ENCODE data around the gene IGF2. TPM values are rescaled to one million over a fixed set of nuclear protein-coding genes. Genes with fewer than 3 reads are reported as not detected.

IGF2 gene
- total RNA-seq, 2 donors from 2014 or later = 10.6 to 84.0 TPM

DNA sequence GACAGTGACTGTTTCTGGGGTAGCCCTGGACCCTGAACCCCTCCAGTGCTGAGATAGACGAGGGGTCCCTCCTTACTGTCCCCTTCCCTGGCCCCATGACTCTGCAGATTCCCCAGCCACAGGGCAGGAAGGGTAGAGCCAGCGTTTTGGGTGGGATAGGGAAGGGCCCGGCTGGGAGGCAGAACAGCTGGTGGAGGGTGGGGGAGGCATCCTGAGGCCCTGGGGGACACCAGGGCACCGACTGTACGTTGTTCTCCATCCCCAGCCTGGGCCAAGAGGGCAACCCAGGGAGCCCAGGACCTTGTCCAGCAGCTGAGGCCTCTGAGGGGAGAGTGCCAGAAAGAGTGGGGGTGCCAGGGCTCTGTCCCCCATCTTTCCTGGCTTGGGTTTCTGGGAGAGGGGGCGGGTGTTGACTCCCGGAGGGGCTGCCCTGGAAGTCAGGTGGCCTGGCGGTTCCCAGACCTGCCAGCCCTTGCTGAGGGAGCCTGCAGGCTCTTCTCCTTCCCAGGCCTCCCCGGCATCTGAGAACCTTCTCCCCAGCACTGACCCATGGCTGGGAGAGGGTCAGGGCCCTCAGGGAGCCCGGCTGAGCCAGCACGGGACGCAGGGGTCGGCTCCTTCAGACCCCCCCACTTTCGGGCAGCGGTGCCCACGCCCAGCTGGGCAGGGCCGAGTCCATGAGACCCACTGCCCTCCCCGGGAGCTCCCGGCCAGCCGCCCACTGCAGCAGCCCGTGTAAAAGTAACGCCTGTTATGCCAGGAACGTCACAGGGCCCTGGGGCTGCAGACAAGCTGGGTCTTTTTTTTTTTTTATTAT lies 30.3 kb downstream of the IGF2 start:
- Histone ChIP-seq H3K9me3 (no peaks in the 10 kb centered on the region), H3K4me1 (no peaks in the 10 kb centered on the region), H3K27me3 (no peaks in the 10 kb centered on the region), H3K36me3 (replicated peaks in 1 of 2; ENCODE audit: insufficient read depth in 1 of 2, low read depth in 2 of 2) (no peaks in the 10 kb centered on the region), H3K27ac (no peak overlapping the region), H3K4me3 (no peak overlapping the region)
- no peak for TF ChIP-seq POLR2A (IDR thresholded peaks at IDR 0.05)
- TF ChIP-seq, protein P1, sequence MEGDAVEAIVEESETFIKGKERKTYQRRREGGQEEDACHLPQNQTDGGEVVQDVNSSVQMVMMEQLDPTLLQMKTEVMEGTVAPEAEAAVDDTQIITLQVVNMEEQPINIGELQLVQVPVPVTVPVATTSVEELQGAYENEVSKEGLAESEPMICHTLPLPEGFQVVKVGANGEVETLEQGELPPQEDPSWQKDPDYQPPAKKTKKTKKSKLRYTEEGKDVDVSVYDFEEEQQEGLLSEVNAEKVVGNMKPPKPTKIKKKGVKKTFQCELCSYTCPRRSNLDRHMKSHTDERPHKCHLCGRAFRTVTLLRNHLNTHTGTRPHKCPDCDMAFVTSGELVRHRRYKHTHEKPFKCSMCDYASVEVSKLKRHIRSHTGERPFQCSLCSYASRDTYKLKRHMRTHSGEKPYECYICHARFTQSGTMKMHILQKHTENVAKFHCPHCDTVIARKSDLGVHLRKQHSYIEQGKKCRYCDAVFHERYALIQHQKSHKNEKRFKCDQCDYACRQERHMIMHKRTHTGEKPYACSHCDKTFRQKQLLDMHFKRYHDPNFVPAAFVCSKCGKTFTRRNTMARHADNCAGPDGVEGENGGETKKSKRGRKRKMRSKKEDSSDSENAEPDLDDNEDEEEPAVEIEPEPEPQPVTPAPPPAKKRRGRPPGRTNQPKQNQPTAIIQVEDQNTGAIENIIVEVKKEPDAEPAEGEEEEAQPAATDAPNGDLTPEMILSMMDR (IDR thresholded peaks at IDR 0.05) = no peak
- DNase-seq = no peak
- 61 to 70% methylated on average over 12 to 19 of the region's 23 CpGs for WGBS, 2 donors
- intact Hi-C loops (cut with DNase I) = no loop called here
- no peak for ATAC-seq

DNA sequence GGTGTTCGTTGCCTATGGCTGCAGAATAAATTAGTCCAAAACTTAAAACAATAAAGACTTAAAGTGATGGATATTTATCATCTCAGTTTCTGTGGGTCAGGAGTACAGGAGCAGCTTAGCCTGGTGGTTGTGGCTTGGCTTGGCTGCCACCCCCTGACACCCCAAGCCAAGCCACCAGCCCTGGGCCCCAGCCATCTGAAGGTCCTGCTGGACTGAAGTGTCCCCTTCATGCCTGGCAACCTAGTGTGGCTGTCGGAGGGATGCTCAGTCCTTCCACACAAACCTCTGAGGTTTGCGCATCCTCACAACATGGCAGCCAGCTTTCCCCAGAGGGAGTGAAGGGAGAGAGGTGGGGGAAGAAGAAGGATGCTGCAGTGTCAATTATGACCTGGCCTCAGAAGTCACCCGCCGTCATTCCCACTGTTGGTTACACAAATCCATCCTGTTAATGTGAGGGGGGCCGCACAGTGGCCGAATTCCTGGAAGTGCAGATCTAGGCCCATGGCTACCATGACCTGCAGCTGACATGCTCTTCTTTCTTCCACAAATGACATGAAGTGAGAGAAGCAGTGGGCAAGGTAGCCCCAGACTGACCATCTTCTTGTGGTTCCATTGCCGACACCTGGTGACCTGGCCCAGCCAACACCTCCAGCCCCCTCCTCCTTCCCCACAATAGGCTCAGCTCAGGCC lies 31.1 kb downstream of the IGF2 start:
- DNase-seq (no peak), ATAC-seq (no peak)
- TF ChIP-seq, protein P1 (IDR thresholded peaks at IDR 0.05) = no peak
- no peak for TF ChIP-seq POLR2A (IDR thresholded peaks at IDR 0.05)
- Histone ChIP-seq H3K27ac (no peak overlapping the region), H3K4me3 (no peak overlapping the region), H3K9me3 (no peaks in the 10 kb centered on the region), H3K27me3 (no peaks in the 10 kb centered on the region), H3K36me3 (replicated peaks in 1 of 2; ENCODE audit: insufficient read depth in 1 of 2, low read depth in 2 of 2) (no peaks in the 10 kb centered on the region), H3K4me1 (no peaks in the 10 kb centered on the region)
- intact Hi-C loops (cut with DNase I) = no loop called here
- WGBS, 2 donors = 86 to 94% methylated on average over 7 to 8 of the region's 8 CpGs

DNA sequence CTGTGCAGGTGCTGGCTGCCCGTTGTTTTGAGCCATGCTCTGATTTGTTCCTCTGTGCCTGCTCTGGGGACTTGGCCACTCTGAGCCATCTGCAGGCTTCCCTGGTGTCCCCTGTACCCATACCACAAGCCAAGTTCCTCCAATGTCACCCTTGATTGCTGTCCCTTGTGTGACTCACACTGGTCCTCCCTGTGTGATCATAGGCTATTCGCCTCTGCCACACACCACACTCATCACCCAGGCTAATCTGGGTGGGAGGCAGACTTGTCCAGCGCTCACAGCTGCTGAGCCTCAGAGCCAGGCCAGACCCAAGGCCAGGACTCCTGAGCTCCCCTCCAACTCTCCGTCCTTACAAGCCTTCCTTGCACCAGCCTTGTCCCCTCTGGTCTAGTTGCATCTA lies 31.7 kb downstream of the IGF2 start:
- intact Hi-C loops (cut with DNase I) = no loop called here
- H3K4me1 ChIP-seq = no peaks in the 10 kb centered on the region
- TF ChIP-seq, protein P1 (IDR thresholded peaks at IDR 0.05) = no peak
- TF ChIP-seq POLR2A (IDR thresholded peaks at IDR 0.05) = no peak
- 78 to 86% methylated on average over 4 of the region's 4 CpGs for WGBS, 2 donors
- DNase-seq (no peak), ATAC-seq (no peak)
- no peaks in the 10 kb centered on the region for H3K27me3 ChIP-seq
- H3K27ac ChIP-seq = no peak overlapping the region
- H3K4me3 ChIP-seq = no peak overlapping the region
- H3K36me3 ChIP-seq (replicated peaks in 1 of 2; ENCODE audit: insufficient read depth in 1 of 2, low read depth in 2 of 2) = no peaks in the 10 kb centered on the region
- H3K9me3 ChIP-seq = no peaks in the 10 kb centered on the region

DNA sequence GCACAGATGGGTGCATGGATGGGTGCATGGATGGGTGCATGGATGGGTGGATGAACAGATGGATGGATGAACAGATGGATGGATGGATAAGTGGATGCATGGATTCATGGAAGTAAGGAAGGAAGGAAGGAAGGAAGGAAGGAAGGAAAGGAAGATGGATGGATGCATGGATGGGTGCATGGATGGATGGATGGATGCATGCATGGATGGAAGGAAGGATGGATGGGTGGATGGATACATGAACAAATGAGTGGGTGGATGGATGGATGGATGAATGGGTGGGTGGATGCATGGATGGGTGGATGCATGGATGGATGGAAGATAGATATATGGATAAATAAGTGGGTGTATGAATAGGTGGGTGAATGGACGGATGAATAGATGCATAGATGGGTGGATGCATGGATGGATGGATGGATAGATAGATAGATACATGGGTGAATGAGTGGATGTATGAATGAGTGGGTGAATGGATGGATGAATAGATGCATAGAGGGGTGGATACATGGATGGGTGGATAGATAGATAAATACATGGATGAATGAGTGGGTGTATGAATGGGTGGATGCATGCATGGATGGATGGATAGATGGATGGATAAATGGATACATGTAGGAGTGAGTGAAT lies 32.5 kb downstream of the IGF2 start:
- Histone ChIP-seq H3K27me3 (no peaks in the 10 kb centered on the region), H3K9me3 (no peaks in the 10 kb centered on the region), H3K4me3 (no peak overlapping the region), H3K4me1 (no peaks in the 10 kb centered on the region), H3K36me3 (replicated peaks in 1 of 2; ENCODE audit: insufficient read depth in 1 of 2, low read depth in 2 of 2) (no peaks in the 10 kb centered on the region), H3K27ac (no peak overlapping the region)
- no peak for TF ChIP-seq POLR2A (IDR thresholded peaks at IDR 0.05)
- TF ChIP-seq, protein P1 (IDR thresholded peaks at IDR 0.05) = no peak
- ATAC-seq = no peak
- intact Hi-C loops (cut with DNase I) = no loop called here
- WGBS, 2 donors = 68 to 81% methylated on average over 1 of the region's 1 CpG
- no peak for DNase-seq
